HCT116 (cell line): ENCODE data around the gene PLXDC1. TPM values are rescaled to one million over a fixed set of nuclear protein-coding genes. Genes with fewer than 3 reads are reported as not detected.

Source experiments
- ATAC-seq: fragments of 200-7000 bp; cut with Tn5 transposase; 2 replicates; pipeline ENCODE4 v1.9.1; 2020; ENCODE audit warnings: mild to moderate bottlenecking, moderate library complexity
- BruUV-seq: library from RNA; stranded (reverse); fragments of 400-500 nt; replicated peaks from 2 replicates; lab custom pipeline; 2021; lab: Mats Ljungman, UMichigan
- CTCF ChIA-PET: fragments of 300-600 bp; sonication (Branson Sonifier 250); formaldehyde crosslinking; loops from one replicate; lab custom pipeline; 2021; ENCODE audit warnings: antibody characterized with exemption; lab: Charles Lee
- POLR2A ChIA-PET: fragments of 300-600, 350-600 bp; sonication (Branson Sonifier 250); formaldehyde crosslinking; loops from one replicate; lab custom pipeline; 2021; ENCODE audit warnings: antibody characterized with exemption; lab: Charles Lee
- RAD21 ChIA-PET, 2 experiments: fragments of 300-600 bp; sonication (Branson Sonifier 250); formaldehyde crosslinking; loops; one replicate each; lab custom pipeline; 2023; ENCODE audit warnings: low total read pairs in 2 of 2; ENCODE audit not compliant: uncharacterized antibody in 2 of 2, unreplicated experiment in 2 of 2, low non-redundant PET in 1 of 2; lab: Charles Lee
- DNase-seq: peaks from one replicate; pipeline ENCODE4 v3.0.0-alpha.2; 2010; ENCODE audit warnings: low read depth, low spot score
- H2AFZ ChIP-seq: fragments of 200-600 bp; shearing (Covaris generic), sonication (generic); 2 replicates; pipeline ENCODE4 v1.6.1; 2017; ENCODE audit warnings: low read depth, mixed run types, mixed read lengths, antibody characterized with exemption, low read length; ENCODE audit not compliant: poor library complexity, severe bottlenecking
- H3K27ac ChIP-seq: 2 replicates; pipeline ENCODE4 v1.5.1; 2012; ENCODE audit warnings: low read depth, low read length
- H3K27me3 ChIP-seq: fragments of 200-600 bp; sonication (generic); 2 replicates; pipeline ENCODE4 v1.6.1; 2016; ENCODE audit warnings: mixed run types, low read length, mixed read lengths; ENCODE audit not compliant: insufficient read depth
- H3K36me3 ChIP-seq, 2 experiments: fragments of 200-500 bp in 1 of 2; fragments of 200-600 bp in 1 of 2; sonication (Bioruptor generic) in 1 of 2; sonication (generic) in 1 of 2; 2 replicates each; pipeline versions ENCODE4 v1.5.1 to v1.6.1; 2014 to 2016; ENCODE audit warnings: low read length in 2 of 2, inconsistent platforms in 1 of 2, mixed read lengths in 1 of 2, mixed run types in 1 of 2; ENCODE audit not compliant: insufficient read depth in 2 of 2, control insufficient read depth in 1 of 2
- H3K4me1 ChIP-seq, 2 experiments: fragments of 200-600 bp in 1 of 2; sonication (generic) in 1 of 2; 2 replicates each; pipeline versions ENCODE4 v1.5.1 to v1.6.1; 2012 to 2017; ENCODE audit warnings: low read length in 2 of 2, inconsistent platforms in 1 of 2, mild to moderate bottlenecking in 1 of 2, mixed read lengths in 1 of 2, mixed run types in 1 of 2, moderate library complexity in 1 of 2; ENCODE audit not compliant: insufficient read depth in 2 of 2, control insufficient read depth in 1 of 2
- H3K4me2 ChIP-seq: fragments of 200-600 bp; sonication (generic); 2 replicates; pipeline ENCODE4 v1.6.1; 2017; ENCODE audit warnings: mixed run types, low read length, mixed read lengths
- H3K4me3 ChIP-seq, 2 experiments: fragments of 200-600 bp in 1 of 2; sonication (generic) in 1 of 2; replicated peaks in 1 of 2; 2 replicates each; pipeline ENCODE4 v1.5.1; 2011 to 2016; ENCODE audit warnings: low read length in 2 of 2, control low read depth in 1 of 2, low read depth in 1 of 2, mild to moderate bottlenecking in 1 of 2, mixed read lengths in 1 of 2, mixed run types in 1 of 2
- H3K79me2 ChIP-seq: fragments of 200-600 bp; sonication (generic); 2 replicates; pipeline ENCODE4 v1.6.1; 2017; ENCODE audit warnings: mild to moderate bottlenecking, mixed run types, low read length, moderate library complexity, mixed read lengths; ENCODE audit not compliant: insufficient read depth
- H3K9ac ChIP-seq: fragments of 200-600 bp; sonication (generic); 2 replicates; pipeline ENCODE4 v1.6.1; 2016; ENCODE audit warnings: low read length, mixed read lengths
- H3K9me2 ChIP-seq: fragments of 200-600 bp; sonication (generic), shearing (Covaris generic); 2 replicates; pipeline ENCODE4 v1.6.1; 2017; ENCODE audit warnings: mixed run types, mild to moderate bottlenecking, moderate library complexity; ENCODE audit not compliant: insufficient read depth
- H3K9me3 ChIP-seq, 2 experiments: fragments of 200-500 bp in 1 of 2; fragments of 200-600 bp in 1 of 2; sonication (Bioruptor generic) in 1 of 2; sonication (generic) in 1 of 2; 2 replicates each; pipeline ENCODE4 v1.6.1; 2014 to 2017; ENCODE audit warnings: low read length in 2 of 2, mixed read lengths in 2 of 2, inconsistent platforms in 1 of 2, low read depth in 1 of 2, mild to moderate bottlenecking in 1 of 2, mixed run types in 1 of 2, moderate library complexity in 1 of 2; ENCODE audit not compliant: control insufficient read depth in 1 of 2, insufficient read depth in 1 of 2
- H4K20me1 ChIP-seq: fragments of 200-600 bp; sonication (generic), shearing (Covaris generic); 2 replicates; pipeline ENCODE4 v1.6.1; 2017; ENCODE audit warnings: mixed run types, mild to moderate bottlenecking, moderate library complexity; ENCODE audit not compliant: insufficient read depth
- ATF3 ChIP-seq: IDR thresholded peaks from 2 replicates; pipeline ENCODE4 v1.6.1; 2012
- EGR1 ChIP-seq: IDR thresholded peaks from 2 replicates; pipeline ENCODE4 v1.6.1; 2012; ENCODE audit warnings: low read depth
- FOSL1 ChIP-seq: IDR thresholded peaks from 2 replicates; pipeline ENCODE4 v1.6.1; 2012; ENCODE audit warnings: low read depth
- JUND ChIP-seq: IDR thresholded peaks from 2 replicates; pipeline ENCODE4 v1.6.1; 2012
- POLR2A ChIP-seq: IDR thresholded peaks from 2 replicates; pipeline ENCODE4 v1.7.0; 2011; ENCODE audit warnings: borderline replicate concordance; ENCODE audit not compliant: insufficient read depth, insufficient read length; ENCODE audit errors: extremely low read depth
- POLR2AphosphoS5 ChIP-seq: IDR thresholded peaks from 2 replicates; pipeline ENCODE4 v1.6.1; 2011; ENCODE audit warnings: mild to moderate bottlenecking, low read depth, low read length, moderate library complexity
- SIN3A ChIP-seq: IDR thresholded peaks from 2 replicates; pipeline ENCODE4 v1.6.1; 2012; ENCODE audit warnings: low read depth
- ZFX ChIP-seq: fragments of 450-650 bp; IDR thresholded peaks from 2 replicates; pipeline ENCODE4 v1.6.1; 2017
- ZNF274 ChIP-seq: fragments of 200-500 bp; sonication (Bioruptor generic); IDR thresholded peaks from 2 replicates; pipeline ENCODE4 v1.6.1; 2014; ENCODE audit warnings: mild to moderate bottlenecking, low read depth, low read length, inconsistent platforms
- intact Hi-C: fragments of 100-400 bp; cut with micrococcal nuclease; formaldehyde crosslinking; loops from 2 replicates; pipeline ENCODE4 v1.10.0; 2022
- total RNA-seq: library from RNA; stranded (reverse); gene quantifications from one replicate; pipeline ENCODE4 v1.2.1, GENCODE V29; 2021; ENCODE audit not compliant: unreplicated experiment
- TF ChIP-seq, protein P1 (sequence below): IDR thresholded peaks from 2 replicates; pipeline ENCODE4 v1.6.1; 2012
- TF ChIP-seq, protein P2 (sequence below): IDR thresholded peaks from 2 replicates; pipeline ENCODE4 v1.6.1; 2011; ENCODE audit warnings: mild to moderate bottlenecking, low read length, moderate library complexity; ENCODE audit not compliant: insufficient replicate concordance; ENCODE audit errors: extremely low read depth

PLXDC1 gene
- total RNA-seq, 1 experiment from 2014 or later, result 1.8 TPM

DNA sequence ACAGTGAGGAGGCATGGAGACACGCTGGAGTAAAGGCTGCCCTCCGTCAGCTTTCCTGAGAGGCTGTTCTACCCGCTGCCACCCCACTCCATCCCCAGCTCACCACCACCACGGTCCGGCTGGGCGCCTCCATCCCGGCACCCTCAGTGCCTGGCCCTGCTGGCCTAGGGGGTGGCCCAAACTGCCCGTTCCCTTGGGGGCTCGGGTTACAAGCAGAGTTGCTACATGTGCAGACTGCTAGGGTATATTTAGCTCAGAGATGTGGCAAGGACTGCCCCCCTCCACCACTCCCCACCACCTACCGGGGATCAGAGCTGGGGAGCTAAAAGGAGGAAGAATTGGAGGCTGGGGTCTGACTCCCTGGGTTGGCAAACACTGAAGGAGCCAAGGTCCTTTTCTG lies 41.9 kb upstream of the PLXDC1 start:
- no peak overlapping the region for H3K9ac ChIP-seq
- no peak overlapping the region for H2AFZ ChIP-seq
- no peaks in the 10 kb centered on the region for H3K9me3 ChIP-seq
- ChIA-PET RAD21 (no interaction called here), POLR2A (no interaction called here), CTCF (interaction anchor here (0.8 kb wide), 1 partner anchor 29 kb away, joined by 3 read pairs; no protein-coding TSS in a partner anchor)
- H3K4me2 ChIP-seq, result no peak overlapping the region
- H3K4me1 ChIP-seq, result peaks cover 14 to 23% of the 10 kb centered on the region in 2 experiments
- TF ChIP-seq ZFX (no peak), ATF3 (no peak)
- TF ChIP-seq, protein P1, sequence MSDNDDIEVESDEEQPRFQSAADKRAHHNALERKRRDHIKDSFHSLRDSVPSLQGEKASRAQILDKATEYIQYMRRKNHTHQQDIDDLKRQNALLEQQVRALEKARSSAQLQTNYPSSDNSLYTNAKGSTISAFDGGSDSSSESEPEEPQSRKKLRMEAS, result no peak
- TF ChIP-seq, protein P2, sequence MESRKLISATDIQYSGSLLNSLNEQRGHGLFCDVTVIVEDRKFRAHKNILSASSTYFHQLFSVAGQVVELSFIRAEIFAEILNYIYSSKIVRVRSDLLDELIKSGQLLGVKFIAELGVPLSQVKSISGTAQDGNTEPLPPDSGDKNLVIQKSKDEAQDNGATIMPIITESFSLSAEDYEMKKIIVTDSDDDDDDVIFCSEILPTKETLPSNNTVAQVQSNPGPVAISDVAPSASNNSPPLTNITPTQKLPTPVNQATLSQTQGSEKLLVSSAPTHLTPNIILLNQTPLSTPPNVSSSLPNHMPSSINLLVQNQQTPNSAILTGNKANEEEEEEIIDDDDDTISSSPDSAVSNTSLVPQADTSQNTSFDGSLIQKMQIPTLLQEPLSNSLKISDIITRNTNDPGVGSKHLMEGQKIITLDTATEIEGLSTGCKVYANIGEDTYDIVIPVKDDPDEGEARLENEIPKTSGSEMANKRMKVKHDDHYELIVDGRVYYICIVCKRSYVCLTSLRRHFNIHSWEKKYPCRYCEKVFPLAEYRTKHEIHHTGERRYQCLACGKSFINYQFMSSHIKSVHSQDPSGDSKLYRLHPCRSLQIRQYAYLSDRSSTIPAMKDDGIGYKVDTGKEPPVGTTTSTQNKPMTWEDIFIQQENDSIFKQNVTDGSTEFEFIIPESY, result no peak
- DNase-seq (no peak), ATAC-seq (no peak)
- peaks cover 12% of the 10 kb centered on the region; the same call in 1 of the 2 replicates for H3K79me2 ChIP-seq
- no peaks in the 10 kb centered on the region for H3K27me3 ChIP-seq
- BruUV-seq, result no TSS peak
- no peaks in the 10 kb centered on the region for H3K9me2 ChIP-seq
- H3K36me3 ChIP-seq, result peaks cover 4 to 5% of the 10 kb centered on the region in 2 experiments; a peak in 3 of 4 replicates
- H4K20me1 ChIP-seq, result no peaks in the 10 kb centered on the region
- no peak overlapping the region for H3K27ac ChIP-seq
- intact Hi-C loops, result no loop called here
- H3K4me3 ChIP-seq, result no peak overlapping the region

- peaks cover 4 to 5% of the 10 kb centered on the region in 2 experiments; a peak in 3 of 4 replicates for H3K36me3 ChIP-seq
- H3K27me3 ChIP-seq, result no peaks in the 10 kb centered on the region
- H3K4me3 ChIP-seq, result no peak overlapping the region
- ChIA-PET POLR2A (no interaction called here), CTCF (no interaction called here), RAD21 (no interaction called here)
- H3K4me2 ChIP-seq, result no peak overlapping the region
- no peaks in the 10 kb centered on the region for H3K9me3 ChIP-seq
- intact Hi-C loops, result no loop called here
- DNase-seq, result no peak
- no peak overlapping the region for H3K27ac ChIP-seq
- no peak for ATAC-seq
- no peaks in the 10 kb centered on the region for H3K9me2 ChIP-seq
- H2AFZ ChIP-seq, result no peak overlapping the region
- peaks cover 10 to 18% of the 10 kb centered on the region in 2 experiments for H3K4me1 ChIP-seq
- no peaks in the 10 kb centered on the region for H4K20me1 ChIP-seq
- no peak overlapping the region for H3K9ac ChIP-seq
- BruUV-seq, result no TSS peak
- TF ChIP-seq ZNF274 (no peak), EGR1 (no peak), POLR2A (no peak), SIN3A (no peak), ZFX (no peak), JUND (no peak), POLR2AphosphoS5 (no peak), FOSL1 (no peak)
- peaks cover 12% of the 10 kb centered on the region; the same call in 1 of the 2 replicates for H3K79me2 ChIP-seq
Measured at GRCh38 chr17:39192901-39193300, 41.5 kb upstream of the PLXDC1 start.
